ENCODE data around the gene EYA2.

EYA2 gene

DNA sequence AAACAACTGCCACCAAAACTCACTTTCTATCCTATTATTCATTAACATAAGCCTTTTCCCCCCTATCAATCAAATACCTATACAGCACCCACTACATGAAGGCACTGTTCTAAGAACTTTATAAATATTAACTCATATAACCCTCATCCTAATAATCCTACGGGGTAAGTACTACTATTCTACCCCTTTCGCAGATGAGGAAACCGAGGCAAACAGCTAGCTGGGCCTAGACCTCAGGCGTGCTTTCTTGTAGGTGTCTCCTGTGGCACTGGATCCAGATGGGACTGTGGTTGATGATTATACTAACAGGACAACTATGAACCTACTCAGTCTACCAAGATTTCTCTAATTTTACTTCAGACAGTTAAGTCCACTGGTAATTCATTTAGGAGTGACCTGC lies 330.2 kb downstream of the EYA2 start:
- TF ChIP-seq ZNF70 (CRISPR knock-in tag; IDR thresholded peaks at IDR 0.05) (no peak), ISL1 (CRISPR knock-in tag; IDR thresholded peaks at IDR 0.05) (no peak)
- ATAC-seq = no peak

DNA sequence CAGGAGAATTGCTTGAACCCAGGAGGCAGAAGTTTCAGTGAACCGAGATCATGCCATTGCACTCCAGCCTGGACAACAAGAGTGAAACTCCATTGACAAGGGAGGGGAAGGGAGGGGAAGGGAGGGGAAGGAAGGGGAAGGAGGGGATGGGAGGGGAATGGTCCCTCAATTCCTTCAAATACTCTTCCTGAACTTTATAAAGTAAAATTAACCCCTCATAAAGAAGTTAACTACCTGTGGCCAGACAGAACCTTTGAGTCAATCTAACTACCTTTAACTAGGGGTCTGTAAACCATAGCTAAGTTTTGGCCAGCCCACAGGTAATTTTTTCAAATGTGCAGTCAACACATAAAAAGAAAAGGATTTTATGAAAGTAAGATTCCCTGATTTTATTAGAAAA lies 330.8 kb downstream of the EYA2 start:
- TF ChIP-seq ARNTL (CRISPR knock-in tag; IDR thresholded peaks at IDR 0.05; ENCODE audit: borderline replicate concordance, low read depth) (no peak), ISL1 (CRISPR knock-in tag; IDR thresholded peaks at IDR 0.05) (no peak), ZFP30 (CRISPR knock-in tag; IDR thresholded peaks at IDR 0.05) (no peak), BACH2 (CRISPR knock-in tag; IDR thresholded peaks at IDR 0.05; ENCODE audit: borderline replicate concordance) (no peak), ZFP3 (CRISPR knock-in tag; IDR thresholded peaks at IDR 0.05) (no peak), PPARA (CRISPR knock-in tag; IDR thresholded peaks at IDR 0.05; ENCODE audit: borderline replicate concordance) (no peak), RARB (CRISPR knock-in tag; IDR thresholded peaks at IDR 0.05) (no peak), ZNF8 (CRISPR knock-in tag; IDR thresholded peaks at IDR 0.05) (no peak)
- TF ChIP-seq, protein P1, sequence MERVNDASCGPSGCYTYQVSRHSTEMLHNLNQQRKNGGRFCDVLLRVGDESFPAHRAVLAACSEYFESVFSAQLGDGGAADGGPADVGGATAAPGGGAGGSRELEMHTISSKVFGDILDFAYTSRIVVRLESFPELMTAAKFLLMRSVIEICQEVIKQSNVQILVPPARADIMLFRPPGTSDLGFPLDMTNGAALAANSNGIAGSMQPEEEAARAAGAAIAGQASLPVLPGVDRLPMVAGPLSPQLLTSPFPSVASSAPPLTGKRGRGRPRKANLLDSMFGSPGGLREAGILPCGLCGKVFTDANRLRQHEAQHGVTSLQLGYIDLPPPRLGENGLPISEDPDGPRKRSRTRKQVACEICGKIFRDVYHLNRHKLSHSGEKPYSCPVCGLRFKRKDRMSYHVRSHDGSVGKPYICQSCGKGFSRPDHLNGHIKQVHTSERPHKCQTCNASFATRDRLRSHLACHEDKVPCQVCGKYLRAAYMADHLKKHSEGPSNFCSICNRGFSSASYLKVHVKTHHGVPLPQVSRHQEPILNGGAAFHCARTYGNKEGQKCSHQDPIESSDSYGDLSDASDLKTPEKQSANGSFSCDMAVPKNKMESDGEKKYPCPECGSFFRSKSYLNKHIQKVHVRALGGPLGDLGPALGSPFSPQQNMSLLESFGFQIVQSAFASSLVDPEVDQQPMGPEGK (CRISPR knock-in tag; IDR thresholded peaks at IDR 0.05; ENCODE audit: borderline replicate concordance) = no peak
- TF ChIP-seq, protein P2, sequence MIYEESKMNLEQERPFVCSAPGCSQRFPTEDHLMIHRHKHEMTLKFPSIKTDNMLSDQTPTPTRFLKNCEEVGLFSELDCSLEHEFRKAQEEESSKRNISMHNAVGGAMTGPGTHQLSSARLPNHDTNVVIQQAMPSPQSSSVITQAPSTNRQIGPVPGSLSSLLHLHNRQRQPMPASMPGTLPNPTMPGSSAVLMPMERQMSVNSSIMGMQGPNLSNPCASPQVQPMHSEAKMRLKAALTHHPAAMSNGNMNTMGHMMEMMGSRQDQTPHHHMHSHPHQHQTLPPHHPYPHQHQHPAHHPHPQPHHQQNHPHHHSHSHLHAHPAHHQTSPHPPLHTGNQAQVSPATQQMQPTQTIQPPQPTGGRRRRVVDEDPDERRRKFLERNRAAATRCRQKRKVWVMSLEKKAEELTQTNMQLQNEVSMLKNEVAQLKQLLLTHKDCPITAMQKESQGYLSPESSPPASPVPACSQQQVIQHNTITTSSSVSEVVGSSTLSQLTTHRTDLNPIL (CRISPR knock-in tag; IDR thresholded peaks at IDR 0.05; ENCODE audit: low read depth) = no peak
- TF ChIP-seq, protein P3, sequence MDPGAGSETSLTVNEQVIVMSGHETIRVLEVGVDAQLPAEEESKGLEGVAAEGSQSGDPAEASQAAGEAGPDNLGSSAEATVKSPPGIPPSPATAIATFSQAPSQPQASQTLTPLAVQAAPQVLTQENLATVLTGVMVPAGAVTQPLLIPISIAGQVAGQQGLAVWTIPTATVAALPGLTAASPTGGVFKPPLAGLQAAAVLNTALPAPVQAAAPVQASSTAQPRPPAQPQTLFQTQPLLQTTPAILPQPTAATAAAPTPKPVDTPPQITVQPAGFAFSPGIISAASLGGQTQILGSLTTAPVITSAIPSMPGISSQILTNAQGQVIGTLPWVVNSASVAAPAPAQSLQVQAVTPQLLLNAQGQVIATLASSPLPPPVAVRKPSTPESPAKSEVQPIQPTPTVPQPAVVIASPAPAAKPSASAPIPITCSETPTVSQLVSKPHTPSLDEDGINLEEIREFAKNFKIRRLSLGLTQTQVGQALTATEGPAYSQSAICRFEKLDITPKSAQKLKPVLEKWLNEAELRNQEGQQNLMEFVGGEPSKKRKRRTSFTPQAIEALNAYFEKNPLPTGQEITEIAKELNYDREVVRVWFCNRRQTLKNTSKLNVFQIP (CRISPR knock-in tag; IDR thresholded peaks at IDR 0.05; ENCODE audit: borderline replicate concordance, low read depth) = no peak

DNA sequence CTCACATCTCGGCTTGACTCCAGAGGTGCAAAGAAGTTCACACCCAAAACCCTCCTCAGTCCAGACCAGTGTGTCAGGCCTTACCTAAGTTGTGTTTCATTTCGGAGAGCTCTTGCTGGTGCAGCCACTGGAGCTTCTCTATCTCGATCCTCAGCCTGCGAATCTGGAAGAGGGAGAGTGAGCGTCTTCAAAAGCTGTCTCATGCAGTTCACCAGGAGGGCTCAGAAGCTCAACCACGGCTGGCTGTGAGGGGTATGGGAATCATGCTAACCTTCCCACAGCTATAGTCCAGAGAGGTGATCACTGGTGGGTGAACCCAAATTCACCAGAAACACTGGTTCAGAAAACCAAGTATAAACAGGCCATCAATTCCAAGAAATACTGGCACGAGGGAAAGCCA lies 332.5 kb downstream of the EYA2 start:
- no peak for ATAC-seq
- TF ChIP-seq ZC3H10 (CRISPR knock-in tag; IDR thresholded peaks at IDR 0.05) (no peak), ESRRG (CRISPR knock-in tag; IDR thresholded peaks at IDR 0.05) (no peak), ZNF8 (CRISPR knock-in tag; IDR thresholded peaks at IDR 0.05) (no peak), ARNTL (CRISPR knock-in tag; IDR thresholded peaks at IDR 0.05; ENCODE audit: borderline replicate concordance, low read depth) (no peak), ZFP30 (CRISPR knock-in tag; IDR thresholded peaks at IDR 0.05) (no peak), RARB (CRISPR knock-in tag; IDR thresholded peaks at IDR 0.05) (no peak)
- TF ChIP-seq, protein P4, sequence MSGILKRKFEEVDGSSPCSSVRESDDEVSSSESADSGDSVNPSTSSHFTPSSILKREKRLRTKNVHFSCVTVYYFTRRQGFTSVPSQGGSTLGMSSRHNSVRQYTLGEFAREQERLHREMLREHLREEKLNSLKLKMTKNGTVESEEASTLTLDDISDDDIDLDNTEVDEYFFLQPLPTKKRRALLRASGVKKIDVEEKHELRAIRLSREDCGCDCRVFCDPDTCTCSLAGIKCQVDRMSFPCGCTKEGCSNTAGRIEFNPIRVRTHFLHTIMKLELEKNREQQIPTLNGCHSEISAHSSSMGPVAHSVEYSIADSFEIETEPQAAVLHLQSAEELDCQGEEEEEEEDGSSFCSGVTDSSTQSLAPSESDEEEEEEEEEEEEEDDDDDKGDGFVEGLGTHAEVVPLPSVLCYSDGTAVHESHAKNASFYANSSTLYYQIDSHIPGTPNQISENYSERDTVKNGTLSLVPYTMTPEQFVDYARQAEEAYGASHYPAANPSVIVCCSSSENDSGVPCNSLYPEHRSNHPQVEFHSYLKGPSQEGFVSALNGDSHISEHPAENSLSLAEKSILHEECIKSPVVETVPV (CRISPR knock-in tag; IDR thresholded peaks at IDR 0.05) = no peak
- TF ChIP-seq, protein P5, sequence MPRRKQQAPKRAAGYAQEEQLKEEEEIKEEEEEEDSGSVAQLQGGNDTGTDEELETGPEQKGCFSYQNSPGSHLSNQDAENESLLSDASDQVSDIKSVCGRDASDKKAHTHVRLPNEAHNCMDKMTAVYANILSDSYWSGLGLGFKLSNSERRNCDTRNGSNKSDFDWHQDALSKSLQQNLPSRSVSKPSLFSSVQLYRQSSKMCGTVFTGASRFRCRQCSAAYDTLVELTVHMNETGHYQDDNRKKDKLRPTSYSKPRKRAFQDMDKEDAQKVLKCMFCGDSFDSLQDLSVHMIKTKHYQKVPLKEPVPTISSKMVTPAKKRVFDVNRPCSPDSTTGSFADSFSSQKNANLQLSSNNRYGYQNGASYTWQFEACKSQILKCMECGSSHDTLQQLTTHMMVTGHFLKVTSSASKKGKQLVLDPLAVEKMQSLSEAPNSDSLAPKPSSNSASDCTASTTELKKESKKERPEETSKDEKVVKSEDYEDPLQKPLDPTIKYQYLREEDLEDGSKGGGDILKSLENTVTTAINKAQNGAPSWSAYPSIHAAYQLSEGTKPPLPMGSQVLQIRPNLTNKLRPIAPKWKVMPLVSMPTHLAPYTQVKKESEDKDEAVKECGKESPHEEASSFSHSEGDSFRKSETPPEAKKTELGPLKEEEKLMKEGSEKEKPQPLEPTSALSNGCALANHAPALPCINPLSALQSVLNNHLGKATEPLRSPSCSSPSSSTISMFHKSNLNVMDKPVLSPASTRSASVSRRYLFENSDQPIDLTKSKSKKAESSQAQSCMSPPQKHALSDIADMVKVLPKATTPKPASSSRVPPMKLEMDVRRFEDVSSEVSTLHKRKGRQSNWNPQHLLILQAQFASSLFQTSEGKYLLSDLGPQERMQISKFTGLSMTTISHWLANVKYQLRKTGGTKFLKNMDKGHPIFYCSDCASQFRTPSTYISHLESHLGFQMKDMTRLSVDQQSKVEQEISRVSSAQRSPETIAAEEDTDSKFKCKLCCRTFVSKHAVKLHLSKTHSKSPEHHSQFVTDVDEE (CRISPR knock-in tag; IDR thresholded peaks at IDR 0.05) = no peak
- TF ChIP-seq, protein P1 (CRISPR knock-in tag; IDR thresholded peaks at IDR 0.05; ENCODE audit: borderline replicate concordance) = no peak

More for the DNA sequence above, 330.8 kb downstream of the EYA2 start:
- ATAC-seq = no peak

DNA sequence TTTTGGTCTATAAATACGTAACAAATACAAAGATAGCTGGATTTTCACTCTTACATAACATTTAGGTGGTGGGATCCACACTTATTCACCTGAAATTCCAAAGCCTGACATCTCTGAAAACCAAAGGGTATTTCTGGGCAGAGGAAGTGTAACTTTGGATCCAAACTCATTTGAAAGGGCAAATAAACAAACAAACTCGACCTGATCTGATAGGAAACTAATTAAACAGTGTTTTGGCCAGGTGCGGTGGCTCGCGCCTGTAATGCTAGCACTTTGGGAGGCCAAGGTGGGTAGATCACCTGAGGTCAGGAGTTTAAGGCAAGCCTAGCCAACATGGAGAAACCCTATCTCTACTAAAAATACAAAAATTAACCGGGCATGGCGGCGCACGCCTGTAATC lies 332.9 kb downstream of the EYA2 start:
- no peak for TF ChIP-seq ZFP3 (CRISPR knock-in tag; IDR thresholded peaks at IDR 0.05)
- TF ChIP-seq, protein P4 (CRISPR knock-in tag; IDR thresholded peaks at IDR 0.05) = no peak
- TF ChIP-seq, protein P1 (CRISPR knock-in tag; IDR thresholded peaks at IDR 0.05; ENCODE audit: borderline replicate concordance) = no peak
- no peak for TF ChIP-seq ISL1 (CRISPR knock-in tag; IDR thresholded peaks at IDR 0.05)
- TF ChIP-seq CSDC2 (CRISPR knock-in tag; IDR thresholded peaks at IDR 0.05) = no peak
- TF ChIP-seq PPARA (CRISPR knock-in tag; IDR thresholded peaks at IDR 0.05; ENCODE audit: borderline replicate concordance) = no peak
- no peak for TF ChIP-seq RARB (CRISPR knock-in tag; IDR thresholded peaks at IDR 0.05)
- no peak for TF ChIP-seq ESRRG (CRISPR knock-in tag; IDR thresholded peaks at IDR 0.05)
- ATAC-seq = no peak

All from SK-N-SH treated with all-trans-retinoic acid at 6 μM for 48 hours (cell line).